GM13976 (cell line): Measurements from ENCODE around the gene DPP6.

Experiments
- DNase-seq: peaks from one replicate; pipeline ENCODE4 v3.0.0; 2012; ENCODE audit warnings: low spot score
- CTCF ChIP-seq: IDR thresholded peaks from 2 replicates; pipeline ENCODE4 v1.5.1; 2012; ENCODE audit warnings: borderline replicate concordance, mild to moderate bottlenecking; ENCODE audit not compliant: insufficient read depth; ENCODE audit errors: extremely low read depth, missing control alignments, control extremely low read depth
- in situ Hi-C: fragments of 300-500 bp; cut with MboI; formaldehyde crosslinking; loops from one replicate; pipeline ENCODE4 v1.12.0; 2022; ENCODE audit warnings: low sequenced_read_pairs, mixed read lengths, inconsistent platforms; ENCODE audit not compliant: unreplicated experiment

The DPP6 gene

GRCh38 chr7:154482863-154483262, 430.7 kb downstream of the DPP6 start:
- DNase-seq = no peak
- TF ChIP-seq CTCF = no peak
- in situ Hi-C loops = no loop called here

GRCh38 chr7:154484406-154484805, 432.2 kb downstream of the DPP6 start:
- no peak for TF ChIP-seq CTCF
- in situ Hi-C loops = no loop called here
- no peak for DNase-seq

- TF ChIP-seq CTCF = no peak
- DNase-seq = no peak
- in situ Hi-C loops = no loop called here
Measured at GRCh38 chr7:154484943-154485342, 432.7 kb downstream of the DPP6 start.

GRCh38 chr7:154489897-154490296, 437.7 kb downstream of the DPP6 start:
- in situ Hi-C loops = no loop called here
- no peak for TF ChIP-seq CTCF
- DNase-seq = no peak

- in situ Hi-C loops = no loop called here
- no peak for TF ChIP-seq CTCF
- DNase-seq = no peak
Measured at GRCh38 chr7:154493594-154493993, 441.4 kb downstream of the DPP6 start.

GRCh38 chr7:154497751-154498150, 445.6 kb downstream of the DPP6 start:
- in situ Hi-C loops = no loop called here
- no peak for DNase-seq
- no peak for TF ChIP-seq CTCF

- peak; percentile 46 for TF ChIP-seq CTCF
- in situ Hi-C loops = no loop called here
- DNase-seq = peak; percentile 27
Measured at GRCh38 chr7:154503962-154504550, 451.9 kb downstream of the DPP6 start.
